HG02571 (cell line): ENCODE measurements around the gene ATP10A.

Source experiments
- ATAC-seq: cut with Tn5 transposase; IDR thresholded peaks from one replicate; pipeline ENCODE4 v1.9.1; 2021; ENCODE audit warnings: mild to moderate bottlenecking, moderate library complexity; ENCODE audit not compliant: unreplicated experiment

The ATP10A gene, protein sequence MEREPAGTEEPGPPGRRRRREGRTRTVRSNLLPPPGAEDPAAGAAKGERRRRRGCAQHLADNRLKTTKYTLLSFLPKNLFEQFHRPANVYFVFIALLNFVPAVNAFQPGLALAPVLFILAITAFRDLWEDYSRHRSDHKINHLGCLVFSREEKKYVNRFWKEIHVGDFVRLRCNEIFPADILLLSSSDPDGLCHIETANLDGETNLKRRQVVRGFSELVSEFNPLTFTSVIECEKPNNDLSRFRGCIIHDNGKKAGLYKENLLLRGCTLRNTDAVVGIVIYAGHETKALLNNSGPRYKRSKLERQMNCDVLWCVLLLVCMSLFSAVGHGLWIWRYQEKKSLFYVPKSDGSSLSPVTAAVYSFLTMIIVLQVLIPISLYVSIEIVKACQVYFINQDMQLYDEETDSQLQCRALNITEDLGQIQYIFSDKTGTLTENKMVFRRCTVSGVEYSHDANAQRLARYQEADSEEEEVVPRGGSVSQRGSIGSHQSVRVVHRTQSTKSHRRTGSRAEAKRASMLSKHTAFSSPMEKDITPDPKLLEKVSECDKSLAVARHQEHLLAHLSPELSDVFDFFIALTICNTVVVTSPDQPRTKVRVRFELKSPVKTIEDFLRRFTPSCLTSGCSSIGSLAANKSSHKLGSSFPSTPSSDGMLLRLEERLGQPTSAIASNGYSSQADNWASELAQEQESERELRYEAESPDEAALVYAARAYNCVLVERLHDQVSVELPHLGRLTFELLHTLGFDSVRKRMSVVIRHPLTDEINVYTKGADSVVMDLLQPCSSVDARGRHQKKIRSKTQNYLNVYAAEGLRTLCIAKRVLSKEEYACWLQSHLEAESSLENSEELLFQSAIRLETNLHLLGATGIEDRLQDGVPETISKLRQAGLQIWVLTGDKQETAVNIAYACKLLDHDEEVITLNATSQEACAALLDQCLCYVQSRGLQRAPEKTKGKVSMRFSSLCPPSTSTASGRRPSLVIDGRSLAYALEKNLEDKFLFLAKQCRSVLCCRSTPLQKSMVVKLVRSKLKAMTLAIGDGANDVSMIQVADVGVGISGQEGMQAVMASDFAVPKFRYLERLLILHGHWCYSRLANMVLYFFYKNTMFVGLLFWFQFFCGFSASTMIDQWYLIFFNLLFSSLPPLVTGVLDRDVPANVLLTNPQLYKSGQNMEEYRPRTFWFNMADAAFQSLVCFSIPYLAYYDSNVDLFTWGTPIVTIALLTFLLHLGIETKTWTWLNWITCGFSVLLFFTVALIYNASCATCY (N-terminal part only)

DNA sequence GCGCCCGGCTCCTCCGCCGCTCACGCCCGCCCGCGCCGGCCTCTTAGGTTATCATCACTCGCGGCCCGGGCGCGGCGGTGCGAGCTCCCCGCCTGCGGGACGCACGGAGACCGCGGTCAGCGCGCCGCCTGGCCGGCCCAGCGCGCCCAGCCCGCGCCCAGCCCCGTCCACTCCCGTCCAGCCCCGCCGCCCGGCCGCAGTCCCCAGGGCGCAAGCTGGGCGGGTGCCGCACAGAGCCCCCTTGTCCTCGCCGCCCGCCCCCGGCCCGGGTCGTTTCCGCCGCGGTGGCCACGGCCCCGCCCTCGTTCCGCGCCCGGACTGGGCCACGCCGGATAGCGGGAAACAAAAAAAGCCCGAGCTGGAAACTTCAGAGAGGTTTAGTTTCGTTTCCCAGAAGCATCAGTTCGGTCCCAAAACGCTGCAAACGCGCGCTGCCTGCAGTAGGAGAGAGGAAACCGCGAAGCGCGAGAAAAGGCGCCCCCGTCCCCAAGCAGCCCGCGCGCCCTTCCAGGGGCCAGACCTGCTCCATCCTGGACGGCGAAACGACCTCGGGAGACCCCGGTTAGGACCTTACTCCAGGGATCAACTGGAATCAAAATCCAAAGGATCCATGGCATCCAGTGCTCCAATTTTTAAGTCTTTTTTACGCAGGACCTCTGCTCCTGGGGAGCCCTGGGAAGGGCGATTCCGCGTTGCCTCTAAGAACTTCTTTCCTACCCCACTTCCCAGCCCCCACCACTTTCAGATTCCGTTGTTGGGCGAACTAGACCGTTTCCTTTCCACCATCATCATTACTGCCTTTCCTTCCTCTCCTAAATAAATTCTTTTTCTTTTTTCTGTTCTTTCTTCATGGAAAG is at the start of gene ATP10A:
Gene ATP10A, minus strand, starts transcription at position 217 of the 857 bp plus-strand sequence. CDS start 231 bp downstream, outside the sequence.
- ATAC-seq: no peak

DNA sequence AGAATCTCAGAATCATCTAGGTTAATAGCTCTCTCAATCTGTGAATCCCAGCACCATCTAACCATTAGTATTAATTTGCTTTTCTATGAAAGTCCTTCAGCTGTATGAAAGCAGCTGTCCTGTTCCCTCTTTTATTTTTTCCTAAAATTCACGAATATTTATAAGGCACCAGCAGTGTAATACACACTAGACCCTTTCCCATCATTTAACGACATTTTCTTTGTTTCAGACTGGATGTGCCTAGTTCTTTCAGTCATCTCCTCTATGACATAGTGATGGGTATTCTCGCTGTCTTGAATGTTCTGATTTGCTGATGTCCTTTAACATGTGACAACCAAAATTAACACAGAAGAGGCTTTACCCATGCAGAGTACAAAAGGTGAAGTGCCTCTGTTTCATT is 48.9 kb upstream of the ATP10A start:
- ATAC-seq: no peak

DNA sequence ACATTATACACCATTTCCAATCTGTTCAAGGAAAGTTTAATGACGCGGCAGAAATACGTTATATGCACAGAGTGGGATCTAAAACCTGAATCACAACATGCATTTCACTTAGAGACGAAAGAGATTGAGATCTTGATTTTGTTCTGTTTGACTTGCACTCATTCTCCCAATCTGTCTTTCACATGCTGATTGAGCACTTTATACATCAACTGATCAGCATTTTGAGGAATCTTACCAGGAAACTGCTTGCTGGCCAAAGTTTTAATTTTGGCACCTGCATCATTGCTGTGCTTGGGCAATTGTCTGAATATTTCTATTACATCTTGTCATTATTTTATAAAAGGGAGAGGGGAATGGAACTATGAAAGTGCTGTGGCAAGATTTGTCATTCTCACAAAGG is 47.7 kb upstream of the ATP10A start:
- no peak for ATAC-seq

DNA sequence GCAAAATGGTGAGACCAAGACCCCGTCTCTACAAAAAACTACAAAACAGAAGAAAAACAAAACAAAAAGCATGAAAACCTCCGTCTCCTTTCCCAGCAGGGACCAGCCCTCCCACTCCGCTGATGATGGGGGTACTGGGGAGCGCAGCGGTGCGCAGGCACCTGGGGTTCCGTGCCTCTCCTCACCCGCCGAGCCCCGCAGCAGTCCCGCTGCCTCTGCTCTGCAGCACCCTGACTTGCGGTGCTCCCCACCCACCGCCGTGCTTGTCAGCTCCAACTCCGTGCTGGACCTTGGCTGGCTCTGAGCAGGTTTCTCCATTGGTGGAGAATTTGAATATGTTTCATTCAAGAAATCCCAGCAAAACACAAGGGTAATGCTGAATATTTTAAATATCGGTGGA is 46.7 kb upstream of the ATP10A start:
- ATAC-seq: no peak

DNA sequence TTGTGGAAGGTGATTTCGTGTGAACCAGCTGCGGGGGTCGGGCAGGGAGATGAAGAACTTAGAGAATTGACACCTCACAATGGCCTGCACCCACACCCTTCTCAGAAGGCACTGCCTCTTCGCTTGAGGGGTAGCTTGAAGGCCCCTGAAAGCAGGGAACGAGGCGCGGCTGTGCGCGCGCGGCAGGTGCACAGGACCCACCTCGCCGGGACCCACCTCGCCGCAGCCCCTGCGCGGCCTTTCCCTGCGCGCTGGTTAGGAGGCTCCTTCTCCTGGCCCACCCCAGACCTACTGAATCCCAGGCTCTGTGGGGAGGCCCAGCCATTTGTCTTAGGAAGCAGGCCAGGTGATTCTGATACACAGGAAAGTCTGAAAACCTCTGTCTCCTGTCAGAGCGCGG is 46.2 kb upstream of the ATP10A start:
- no peak for ATAC-seq

DNA sequence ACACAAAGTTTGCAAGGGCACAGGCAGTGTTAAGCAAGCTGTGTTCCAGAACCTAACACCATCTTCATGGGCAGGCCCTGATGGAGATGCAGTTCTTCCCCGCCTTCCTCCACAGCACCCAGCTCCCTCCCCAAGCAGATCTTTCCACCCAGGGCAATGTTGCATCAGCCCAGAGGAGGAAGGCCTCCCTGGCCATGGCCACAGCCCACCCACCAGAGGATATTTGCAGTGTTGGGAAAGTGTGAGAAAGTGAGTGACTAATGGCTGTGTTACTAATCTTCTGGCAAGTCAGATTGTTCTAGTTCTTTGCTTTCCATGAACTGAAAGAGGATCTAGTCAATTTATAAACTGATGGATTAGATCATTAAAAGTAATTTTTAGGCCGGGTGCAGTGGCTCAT is 42.0 kb upstream of the ATP10A start:
- no peak for ATAC-seq

DNA sequence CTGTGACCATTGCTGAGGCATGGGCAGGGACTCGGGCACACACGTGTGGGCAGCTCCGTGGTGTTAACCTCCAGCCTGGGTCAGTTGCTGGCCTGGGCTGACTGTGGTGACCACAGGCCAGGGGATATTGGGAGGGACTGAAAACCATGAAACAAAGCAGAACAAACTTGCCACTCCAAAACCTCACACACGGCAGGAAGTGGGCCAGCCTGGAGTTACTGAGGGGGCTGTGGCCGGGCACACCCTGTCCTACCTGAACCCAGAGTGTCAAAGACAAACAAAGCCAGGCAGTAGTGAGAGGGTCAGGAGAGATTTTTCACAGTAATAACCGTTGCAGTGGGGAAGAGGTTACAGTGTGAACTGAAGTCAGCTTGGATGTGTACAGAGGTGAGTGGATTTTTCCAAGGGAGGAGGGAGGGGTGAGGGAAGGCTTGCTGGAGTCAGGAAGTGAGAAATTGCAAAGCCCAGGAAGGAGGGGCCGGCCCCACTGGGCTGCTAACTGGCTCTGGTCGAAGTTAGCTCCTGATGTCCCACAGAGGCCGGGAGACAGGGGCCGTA is 40.0 kb upstream of the ATP10A start:
- ATAC-seq: no peak

DNA sequence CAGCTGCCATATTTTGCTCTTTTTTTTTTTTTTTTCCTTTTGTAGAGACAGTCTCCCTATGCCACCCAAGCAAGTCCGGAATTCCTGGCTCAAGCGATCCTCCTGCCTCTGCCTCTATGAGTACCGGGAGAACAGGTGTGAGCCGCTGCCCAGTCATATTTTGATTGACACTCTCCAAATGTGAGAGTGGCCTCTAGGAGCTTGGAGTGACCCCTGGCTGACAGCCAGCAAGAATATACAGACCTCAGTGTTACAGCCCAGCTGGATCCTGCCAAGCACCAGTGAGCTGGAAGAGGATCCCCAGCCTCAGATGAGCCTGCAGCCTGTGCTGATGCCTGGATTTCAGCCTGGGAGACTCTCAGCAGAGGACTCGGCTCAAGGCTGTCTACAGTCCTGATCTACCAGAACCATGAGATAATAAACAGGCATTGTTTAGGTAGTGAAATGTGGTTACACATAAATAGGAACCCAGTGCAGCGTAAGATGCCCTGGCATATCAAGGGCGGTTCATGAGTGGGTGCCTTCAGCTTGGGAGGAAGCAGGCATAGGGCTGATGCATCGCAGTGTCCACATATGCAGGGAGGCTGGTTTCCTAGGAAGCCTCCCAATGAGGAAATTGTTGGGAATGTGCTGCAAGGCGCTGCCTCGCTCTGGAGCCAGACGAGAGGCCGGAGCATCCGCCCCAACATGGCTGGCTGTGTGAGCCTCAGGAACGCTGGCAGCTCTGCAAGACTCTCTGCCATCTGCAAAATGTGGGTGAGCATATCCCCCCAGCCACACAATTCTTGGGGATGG is 38.9 kb upstream of the ATP10A start:
- ATAC-seq: no peak

DNA sequence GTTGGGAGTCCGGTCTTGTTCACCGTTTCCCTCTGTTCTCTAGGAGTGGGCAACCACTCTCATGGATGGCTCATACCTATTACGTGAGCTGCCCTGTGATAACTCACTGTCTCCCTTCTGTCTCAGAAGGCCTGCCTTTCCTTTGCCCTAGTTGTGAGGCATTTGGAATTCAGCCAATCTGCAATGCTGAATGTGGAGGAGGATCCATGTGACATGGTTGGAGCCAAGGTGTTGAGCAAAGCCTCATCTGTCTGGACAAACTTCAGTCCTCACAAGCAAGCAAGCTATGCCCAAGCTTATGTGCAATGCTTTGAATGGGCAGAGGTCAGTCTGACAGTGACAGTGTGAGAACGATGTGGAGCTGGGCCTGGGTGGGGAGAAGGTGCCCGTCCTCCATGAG is 37.8 kb upstream of the ATP10A start:
- no peak for ATAC-seq

DNA sequence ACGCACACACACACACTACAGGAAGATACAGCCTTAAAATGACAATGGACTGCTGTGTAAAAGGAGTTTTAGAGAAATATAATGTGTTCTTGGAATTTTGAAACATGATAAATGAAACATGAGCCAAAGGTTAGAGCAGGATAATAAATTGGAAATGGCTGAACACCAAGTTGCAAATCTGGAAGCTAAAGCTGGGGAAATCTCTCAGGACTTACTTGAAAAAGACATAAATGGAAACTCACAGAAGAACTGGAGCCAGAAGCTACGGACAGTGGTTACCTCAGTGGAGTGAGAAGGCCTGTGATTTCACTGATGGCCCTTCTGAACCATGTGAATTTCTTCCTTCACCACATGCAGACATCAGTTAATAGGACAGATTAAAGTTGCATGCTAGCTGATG is 37.3 kb upstream of the ATP10A start:
- no peak for ATAC-seq

DNA sequence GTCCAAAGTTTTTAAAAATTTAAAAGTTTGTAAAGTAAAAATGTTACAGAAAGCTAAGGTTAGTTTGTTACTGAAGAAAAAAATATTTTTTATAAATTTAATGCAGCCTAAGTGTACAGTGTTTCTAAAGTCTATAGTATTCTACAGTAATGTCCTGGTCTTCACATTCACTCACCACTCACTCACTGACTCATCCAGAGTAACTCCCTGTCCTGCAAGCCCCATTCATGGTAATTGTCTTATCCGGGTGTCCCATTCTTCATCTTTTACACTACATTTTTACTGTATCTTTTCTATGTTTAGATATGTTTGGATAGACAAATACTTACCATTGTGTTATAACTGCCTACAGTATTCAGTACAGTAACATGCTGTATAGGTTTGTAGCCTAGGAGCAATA is 36.7 kb upstream of the ATP10A start:
- no peak for ATAC-seq

DNA sequence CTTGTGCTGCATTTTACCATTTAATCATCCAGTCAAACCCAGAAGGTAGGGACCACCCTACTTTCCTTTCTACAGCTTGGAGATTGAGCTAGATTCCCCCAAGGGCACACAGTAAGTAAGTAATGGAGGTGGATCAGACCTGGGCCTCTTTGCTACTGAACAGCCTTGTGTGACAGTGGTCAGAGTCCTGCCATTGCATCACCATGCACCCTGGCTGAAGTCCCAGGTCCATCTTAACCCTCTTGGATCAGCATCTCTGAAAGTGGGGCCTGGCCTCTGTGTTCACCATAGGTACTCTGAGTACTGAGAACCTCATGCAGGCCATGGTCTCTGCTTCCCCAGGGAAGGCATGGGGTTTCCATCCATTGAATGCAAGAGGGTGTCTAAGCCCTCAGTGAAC is 34.5 kb upstream of the ATP10A start:
- ATAC-seq: no peak

DNA sequence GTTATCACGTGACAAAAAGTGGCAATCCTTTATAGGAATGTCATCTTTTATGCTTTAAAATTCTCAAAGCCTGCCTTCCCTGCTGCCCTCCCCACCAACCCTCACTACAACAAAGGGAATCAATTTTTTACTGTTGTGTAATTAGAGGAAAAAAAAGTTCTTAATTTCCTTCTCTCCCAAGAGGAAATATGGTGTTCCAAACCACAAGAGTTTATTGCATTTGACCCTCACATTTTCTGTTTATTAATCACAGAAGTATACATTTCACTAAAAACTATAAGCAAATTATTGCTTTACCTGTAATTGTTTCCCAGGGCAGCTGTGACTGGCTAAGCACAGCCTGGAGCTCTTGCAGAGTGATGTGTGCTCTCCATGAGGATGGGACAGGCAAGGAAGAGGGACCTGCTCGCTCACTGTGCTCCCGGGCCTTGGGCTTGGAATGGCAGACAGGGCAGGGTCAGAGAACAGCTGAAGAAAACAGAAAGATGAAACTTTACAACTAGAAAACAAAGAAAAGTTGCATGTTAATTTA is 31.3 kb upstream of the ATP10A start:
- no peak for ATAC-seq

DNA sequence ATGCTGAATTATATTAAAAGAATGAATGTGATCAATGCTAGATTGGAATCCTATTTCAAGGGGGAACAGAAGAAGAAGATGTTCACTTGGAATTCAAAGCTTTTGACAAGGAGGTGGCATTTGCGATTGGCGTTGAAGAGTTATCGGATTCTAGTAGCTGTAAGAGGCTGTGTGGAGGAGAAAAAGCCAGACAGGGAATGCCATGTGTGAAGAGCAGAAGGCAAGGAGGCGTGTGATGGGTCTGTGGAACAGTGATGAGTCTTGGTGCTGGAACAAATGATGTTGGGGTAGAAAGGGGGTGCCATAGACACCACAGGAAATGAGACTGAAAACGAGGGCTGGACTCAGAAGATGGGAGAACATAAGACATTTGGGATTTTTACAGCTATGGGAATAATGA is 30.5 kb upstream of the ATP10A start:
- ATAC-seq: no peak

DNA sequence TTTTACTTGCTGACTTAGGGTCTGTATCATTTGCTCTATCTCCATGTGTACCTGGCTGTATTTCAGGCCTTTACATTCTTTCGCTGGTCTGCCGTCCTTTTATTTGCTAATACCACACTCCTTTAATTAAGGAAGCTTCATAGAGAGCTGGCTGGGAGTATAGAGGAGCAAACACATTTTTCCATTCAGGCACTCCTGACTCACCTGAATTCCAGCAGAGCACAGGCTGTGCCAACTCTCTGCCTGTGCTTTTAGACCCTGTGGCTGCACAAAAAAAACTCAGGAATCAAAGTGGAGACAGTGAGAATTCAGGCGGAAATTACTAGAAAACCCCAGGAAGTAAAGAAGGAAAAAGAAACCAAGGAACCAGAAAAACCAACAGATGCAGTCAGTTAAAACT is 29.0 kb upstream of the ATP10A start:
- ATAC-seq: no peak

DNA sequence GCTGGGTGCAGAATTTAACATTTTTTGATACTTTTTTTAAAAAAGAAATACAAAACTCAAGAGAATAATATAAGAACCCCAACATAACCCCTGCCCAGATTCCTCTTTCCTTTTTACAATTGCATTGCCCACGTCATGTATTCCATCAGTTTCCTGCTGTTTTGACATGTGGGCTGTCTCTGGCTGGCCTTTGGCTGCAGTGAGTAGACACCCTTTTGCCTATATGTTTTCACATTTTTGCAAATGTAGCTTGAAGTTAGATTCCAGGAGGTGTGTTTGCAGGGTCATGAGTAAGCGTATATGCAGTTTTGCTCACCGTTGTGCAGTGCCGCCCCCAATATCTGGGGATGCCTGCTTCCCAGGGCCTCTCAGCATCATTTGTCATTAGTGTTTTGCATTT is 28.0 kb upstream of the ATP10A start:
- ATAC-seq: no peak

DNA sequence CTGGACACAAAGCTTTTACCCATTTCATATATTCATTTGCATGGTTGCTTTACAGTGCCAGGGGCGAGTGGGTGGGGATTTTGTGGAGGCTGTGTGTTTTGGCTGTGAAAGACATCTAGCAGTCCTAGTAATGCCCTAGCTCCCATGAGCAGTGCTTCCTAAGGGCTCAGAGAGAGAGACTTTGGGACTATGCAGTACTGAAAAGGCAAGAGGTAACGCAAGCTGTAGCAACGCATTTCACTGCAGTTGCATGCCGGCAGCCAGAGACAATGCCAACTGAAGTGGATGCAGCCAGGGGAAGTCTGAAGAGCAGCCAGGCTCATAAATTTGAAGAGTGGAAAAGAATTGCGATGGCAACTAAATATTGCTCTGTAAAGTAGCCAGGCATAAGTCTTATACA is 27.4 kb upstream of the ATP10A start:
- ATAC-seq: no peak

DNA sequence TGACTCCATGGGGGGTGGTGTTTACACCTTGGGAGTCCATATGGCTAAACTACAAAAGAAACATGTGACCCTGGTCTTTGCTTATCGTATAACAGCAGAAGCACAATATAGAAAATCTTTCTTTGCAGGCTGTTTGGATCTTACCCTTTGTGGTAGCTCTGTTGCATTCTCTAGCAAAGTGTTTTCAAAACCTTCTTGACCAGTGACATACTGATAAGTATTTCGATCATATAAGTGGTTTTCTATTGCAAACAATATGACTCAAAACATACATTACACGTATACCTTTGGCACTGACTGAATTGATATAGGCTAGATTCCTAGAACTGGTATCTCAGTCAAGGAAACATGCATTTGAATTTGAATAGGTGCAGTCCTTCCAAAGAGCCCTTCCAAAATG is 24.7 kb upstream of the ATP10A start:
- no peak for ATAC-seq

DNA sequence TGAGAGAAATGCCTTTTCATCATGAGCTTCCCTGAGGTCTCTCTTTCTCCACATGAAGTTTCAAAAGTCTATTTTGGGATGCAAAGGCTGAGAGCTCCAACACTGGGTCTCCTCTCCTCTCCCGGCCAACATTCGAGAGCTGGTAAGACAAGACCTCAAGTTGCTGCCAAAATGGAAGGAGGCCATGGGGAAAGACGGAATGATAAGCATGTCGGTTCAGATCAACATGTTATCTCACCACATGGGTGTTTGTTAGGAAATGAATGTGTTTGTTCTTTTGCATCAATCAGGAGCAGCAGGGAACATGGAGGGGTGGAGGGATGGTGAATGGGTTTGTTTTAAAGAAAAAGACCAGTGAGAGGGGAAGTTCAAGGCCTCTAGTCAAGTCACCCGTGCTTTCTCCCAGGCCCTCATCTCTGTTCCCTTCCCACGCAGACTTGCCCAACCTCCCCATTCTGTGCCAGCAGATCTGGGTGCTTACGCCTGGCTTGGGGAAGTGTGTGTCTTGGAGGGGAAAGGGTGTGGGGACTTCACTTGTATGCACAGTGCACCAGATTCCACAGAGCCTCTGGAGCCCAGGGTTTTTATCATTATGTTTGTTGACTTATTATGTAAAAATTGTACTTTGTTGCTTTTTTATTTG is 23.5 kb upstream of the ATP10A start:
- ATAC-seq: no peak
